Fibroblast of skin of scalp (primary cell): ENCODE data around the gene ZNF780A.
"Not testable (repeated sequence)": the region's sequence is repeated elsewhere in the genome, so short reads cannot be mapped to it uniquely, and the experiment has no call there.

Source experiments
- DNase-seq: peaks from one replicate; pipeline ENCODE4 v3.0.0-alpha.2; 2013

Gene ZNF780A

DNA sequence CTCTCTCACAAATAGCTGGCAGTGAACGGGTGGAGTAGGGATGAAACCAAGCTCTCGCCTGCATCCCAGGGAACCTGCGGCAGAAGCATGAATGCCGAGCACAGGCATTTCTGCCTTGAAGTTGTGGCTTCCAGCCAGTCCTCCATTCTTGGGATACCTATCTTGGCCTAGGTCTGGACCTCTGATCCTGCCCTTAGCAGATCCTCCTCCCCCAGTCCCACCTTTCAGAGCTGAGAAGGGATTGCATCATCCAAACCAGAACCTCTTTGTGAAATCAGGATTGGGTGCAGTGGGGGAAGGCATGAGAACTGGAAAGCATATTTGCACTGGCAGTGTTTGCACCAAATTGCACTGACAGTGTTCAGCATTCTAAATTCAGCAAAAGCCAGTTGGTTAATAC, 5.8 kb downstream of the ZNF780A start:
- no peak for DNase-seq

DNA sequence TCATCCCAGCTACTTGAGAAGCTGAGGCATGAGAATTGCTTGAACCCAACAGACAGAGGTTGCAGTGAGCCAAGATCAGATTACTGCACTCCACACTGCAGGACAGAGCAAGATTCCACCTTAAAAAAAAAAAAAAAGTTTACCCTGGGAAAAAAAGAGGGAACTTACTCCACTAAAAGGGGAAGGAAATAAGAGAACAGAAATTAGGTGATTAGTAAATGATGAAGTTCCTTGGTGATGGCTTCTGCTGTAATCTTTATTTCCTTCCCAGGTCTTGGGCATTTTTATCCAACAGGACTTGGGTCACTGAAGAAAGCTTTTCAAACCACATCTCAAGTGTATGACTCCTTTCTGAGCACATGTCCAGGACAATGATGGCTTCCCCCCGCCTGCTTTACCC, 9.3 kb downstream of the ZNF780A start:
- DNase-seq: no peak

DNA sequence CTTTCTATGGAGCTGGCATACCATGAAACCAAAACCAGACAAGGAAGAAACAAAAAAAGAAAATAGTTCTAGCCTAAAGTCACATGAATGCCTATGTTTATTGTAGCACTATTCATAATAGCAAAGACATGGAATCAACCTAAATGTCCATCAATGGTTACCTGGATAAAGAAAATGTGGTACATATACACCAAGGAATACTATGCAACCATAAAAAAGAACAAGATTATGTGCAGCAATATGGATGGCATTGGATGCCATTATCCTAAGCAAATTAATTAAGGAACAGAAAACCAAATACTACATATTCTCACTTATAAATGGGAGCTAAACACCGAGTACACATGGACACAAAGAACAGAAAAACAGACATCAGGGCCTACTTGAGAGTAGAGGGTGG, 10.5 kb downstream of the ZNF780A start:
- DNase-seq: no peak

DNA sequence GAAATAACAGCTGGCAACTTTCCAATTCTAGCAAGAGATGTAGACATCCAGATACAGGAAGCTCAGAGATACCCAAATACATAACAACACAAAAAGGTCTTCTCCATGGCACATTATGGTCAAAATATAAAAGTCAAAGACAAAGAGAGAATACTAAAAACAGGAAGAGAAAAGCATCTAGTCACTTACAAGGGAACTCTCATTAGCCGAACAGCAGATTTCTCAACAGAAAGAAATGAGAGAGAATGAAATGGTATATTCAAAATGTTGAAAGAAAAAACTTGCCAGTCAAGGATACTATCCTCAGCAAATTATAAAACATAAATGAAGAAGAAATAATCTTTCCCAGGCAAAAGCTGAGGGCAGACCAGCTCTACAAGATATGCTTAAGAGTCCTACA, 12.4 kb downstream of the ZNF780A start:
- no peak for DNase-seq

DNA sequence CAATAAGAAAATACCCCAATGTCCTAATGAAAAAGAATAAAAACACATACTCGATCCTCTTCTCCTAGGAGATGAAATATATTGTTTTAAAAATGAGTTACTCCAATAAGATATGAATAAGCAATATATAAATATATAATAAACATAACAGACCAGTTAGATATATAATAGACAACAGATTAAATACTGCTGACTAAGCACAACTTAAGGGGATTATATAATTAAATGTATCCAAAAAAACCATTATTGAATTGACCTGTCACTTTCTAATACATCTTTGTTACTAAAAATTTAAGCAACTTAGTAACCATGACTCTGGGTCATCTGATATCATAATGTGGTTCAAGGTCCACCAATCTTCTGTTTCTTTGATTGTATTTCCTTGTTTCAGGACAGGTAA, 20.7 kb downstream of the ZNF780A start:
- no peak for DNase-seq

DNA sequence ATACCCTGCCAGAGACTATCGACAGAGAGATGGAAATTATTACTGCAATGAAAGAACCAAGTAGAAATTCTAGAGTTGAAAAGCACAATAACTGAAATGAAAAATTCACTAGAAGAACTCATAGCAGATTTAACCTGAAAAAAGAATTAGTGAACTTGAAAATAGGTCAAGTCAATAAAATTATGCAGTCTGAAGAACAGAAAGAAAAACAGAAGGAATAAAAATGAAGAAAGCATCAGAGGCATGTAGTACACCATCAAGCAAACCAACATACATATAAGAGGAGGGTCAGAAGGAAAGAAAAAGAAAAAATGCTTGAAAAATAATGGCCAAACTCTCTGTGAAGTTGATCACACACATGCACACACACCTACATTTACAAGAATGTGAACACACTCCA, 31.1 kb downstream of the ZNF780A start:
- no peak for DNase-seq

DNA sequence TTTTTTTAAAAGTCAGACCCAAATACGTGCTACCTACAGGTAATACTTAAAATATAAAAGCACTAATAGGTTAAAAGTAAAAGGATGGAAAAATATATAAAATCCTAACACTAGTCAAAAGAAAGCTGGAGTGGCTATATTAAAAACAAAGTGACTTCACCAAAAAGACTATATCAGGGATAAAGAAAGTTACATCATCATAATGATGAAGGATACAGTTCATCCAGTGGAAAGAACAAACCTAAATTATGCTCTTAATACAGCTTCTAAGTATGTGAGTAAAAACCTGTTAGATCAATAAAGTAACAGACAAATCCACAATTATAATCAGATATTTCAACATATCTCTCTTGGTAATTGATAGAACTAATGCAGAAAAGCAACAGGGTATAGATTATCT, 33.6 kb downstream of the ZNF780A start:
- no peak for DNase-seq

DNA sequence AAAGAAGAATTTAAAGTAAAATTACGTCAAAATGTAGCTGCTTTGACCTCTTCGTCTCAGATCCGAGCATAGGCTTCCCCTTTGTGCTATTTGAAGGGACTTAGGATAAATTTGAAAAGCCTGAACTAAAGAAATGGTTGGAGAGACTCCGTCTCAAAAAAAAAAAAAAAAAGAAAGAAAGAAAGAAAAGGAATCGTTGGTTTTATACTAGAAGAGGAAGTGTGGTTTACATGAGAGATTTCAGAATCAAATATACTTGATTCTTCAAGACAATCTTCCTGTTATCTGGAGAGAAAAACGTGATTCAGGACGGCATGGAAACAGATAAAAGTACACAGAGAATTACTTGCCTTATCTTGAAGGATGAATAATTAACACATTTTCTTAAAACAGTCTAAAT, 34.2 kb downstream of the ZNF780A start:
- no peak for DNase-seq

DNA sequence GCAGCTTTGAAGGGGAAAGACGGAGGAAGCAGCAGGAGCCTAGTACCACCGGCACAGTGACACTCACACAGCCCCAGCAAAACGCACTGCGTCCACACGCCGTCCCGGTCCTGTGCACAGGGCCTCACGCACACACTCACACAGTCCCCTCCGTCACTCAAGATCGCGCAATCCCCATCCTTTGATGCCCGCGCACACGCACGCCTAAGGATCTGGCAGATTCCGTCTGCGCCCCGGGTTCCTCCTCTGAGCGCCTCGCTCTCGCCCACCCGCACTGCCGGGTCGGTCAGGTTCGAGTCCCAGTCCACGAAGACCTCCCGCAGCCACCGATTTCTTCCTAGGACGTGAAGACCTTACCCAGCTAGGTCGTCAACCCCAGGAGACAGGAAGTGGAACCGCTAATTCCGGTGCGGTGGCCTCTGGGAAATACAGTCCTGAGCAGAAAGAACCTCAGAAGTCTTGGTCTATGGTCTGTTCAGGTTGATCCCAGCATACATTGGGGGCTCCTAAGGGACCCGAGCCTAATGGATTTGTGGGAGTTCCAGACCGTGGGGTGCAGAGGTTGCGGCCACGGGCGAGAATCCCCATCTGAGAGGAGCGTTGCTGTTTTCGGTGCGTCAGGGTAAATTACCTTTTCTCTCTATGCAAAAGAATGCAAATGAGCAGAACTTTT, 34.8 kb downstream of the ZNF780A start, which contains the start of gene ZNF780B:
Gene ZNF780B, minus strand, starts transcription at position 400 of the 673 bp plus-strand sequence. CDS start 5,899 bp downstream, outside the sequence.
- peak; percentile 61 for DNase-seq

DNA sequence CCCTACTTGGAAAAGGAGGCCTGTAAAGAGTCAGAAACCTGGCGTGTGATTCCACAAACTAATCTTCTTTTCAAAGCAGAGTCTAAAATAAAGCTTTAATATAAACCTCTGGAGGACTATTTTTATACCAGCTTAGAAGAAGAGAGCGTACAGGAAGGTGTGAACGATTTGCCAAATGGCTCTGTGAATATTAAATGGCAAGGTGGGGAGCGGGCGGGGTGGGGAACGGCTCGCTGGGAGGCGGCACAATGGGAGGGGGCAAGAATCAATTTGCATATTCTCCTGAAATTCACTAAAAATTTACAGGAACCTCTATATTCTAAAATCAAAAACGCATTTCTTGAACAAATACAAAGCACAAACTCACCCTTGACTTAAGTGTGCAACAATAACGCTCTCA, 35.7 kb downstream of the ZNF780A start:
- no peak for DNase-seq

DNA sequence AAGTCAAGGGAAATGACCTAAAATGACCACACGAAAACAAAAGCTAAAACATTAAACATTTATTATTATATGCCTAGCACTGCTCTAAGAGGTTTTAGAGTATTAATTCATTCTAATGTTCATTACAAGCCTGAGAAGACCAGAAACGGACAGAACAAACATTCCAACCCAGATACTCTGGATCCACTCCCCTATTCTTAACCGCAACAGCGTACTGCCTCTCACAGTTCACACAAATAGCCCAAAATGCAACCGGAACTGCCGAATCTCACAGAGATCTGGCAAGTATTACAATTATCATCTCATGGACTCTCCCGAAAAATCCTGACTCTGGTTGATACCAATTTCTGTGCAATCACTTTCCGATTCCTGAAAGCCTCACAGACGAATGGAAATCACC, 36.1 kb downstream of the ZNF780A start:
- no peak for DNase-seq

DNA sequence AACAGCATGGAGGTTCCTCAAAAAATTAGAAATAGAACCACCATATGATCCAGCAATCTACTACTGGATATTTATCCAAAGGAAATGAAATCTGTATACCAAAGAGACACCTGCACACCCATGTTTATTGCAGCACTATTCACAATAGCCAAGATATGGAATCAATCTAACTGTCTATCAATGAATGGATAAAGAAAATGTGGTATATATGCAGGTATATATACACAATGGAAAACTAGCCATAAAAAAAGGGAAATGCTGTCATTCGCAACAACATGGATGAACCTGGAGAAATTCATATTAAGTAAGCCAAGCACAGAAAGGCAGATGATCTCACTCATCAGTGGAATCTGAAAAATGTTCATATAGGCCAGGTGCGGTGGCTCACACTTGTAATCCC, 37.3 kb downstream of the ZNF780A start:
- no peak for DNase-seq

DNA sequence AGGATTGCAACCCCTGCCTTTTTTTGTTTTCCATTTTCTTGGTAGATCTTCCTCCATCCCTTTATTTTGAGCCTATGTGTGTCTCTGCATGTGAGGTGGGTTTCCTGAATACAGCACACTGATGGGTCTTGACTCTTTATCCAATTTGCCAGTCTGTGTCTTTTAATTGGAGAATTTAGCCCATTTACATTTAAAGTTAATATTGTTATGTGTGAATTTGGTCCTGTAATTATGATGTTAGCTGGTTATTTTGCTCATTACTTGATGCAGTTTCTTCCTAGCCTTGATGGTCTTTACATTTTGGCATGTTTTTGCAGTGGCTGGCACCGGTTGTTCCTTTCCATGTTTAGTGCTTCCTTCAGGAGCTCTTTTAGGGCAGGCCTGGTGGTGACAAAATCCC, 49.0 kb downstream of the ZNF780A start:
- DNase-seq: not testable (repeated sequence)

DNA sequence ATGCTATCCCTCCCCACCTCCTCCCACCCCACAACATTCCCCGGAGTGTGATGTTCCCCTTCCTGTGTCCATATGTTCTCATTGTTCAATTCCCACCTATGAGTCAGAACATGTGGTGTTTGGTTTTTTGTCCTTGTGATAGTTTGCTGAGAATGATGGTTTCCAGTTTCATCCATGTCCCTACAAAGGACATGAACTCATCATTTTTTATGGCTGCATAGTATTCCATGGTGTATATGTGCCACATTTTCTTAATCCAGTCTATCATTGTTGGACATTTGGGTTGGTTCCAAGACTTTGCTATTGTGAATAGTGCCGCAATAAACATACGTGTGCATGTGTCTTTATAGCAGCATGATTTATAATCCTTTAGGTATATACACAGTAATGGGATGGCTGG, 52.7 kb downstream of the ZNF780A start:
- not testable (repeated sequence) for DNase-seq

DNA sequence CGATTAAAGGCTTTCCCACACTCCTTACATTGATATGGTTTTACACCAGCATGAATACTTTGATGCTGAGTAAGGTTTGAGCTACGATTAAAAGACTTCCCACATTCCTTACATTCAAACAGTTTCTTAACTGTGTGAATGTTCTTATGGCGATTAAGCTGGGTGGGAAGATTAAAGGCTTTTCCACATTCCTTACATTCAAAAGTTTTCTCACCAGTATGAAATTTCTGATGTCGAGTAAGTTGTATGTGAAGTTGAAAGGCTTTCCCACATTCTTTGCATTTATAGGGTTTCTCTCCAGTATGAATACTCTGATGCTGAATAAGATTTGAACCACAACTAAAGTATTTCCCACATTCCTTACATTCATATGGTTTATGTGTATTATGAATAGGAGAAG, 54.7 kb downstream of the ZNF780A start:
- DNase-seq: peak; percentile 8

DNA sequence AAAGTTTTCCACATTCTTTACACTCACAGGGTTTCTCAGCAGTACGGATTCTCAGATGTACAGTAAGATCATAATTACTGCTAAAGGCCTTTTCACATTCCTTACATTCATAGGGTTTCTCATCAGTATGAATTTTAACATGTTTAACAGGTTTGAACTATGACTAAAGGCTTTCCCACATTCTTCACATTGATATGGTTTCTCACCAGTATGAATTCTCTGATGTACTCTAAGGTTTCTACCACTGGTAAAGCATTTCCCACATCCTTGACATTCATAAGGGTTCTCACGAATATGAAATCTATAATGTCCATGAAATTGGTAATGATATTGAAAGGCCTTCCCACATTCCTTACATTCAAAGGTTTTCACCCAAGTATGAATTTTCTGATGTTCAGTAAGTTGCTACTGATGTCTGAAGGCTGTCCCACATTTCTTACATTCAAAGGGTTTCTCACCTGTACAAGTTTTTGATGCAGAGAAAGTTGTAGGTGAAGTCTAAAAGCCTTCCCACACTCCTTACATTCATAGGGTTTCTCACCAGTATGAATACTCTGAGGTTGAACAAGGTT, 56.7 kb downstream of the ZNF780A start:
- DNase-seq: no peak

DNA sequence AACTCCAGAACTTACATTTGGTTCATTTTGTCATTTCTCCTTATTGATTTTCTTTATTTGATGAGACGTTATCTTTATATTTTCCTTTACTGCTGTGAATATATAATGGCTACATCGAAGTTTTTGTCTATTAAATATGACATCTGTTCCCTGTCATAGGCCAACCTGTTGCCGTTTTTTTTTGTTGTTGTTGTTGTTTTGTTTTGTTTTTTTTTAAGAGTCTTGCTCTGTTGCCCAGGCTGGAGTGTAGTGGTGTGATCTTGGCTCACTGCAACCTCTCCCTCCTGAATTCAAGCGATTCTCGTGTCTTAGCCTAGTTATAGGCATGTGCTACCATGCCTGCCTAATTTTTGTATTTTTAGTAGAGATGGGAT, 64.2 kb downstream of the ZNF780A start:
- DNase-seq: no peak

DNA sequence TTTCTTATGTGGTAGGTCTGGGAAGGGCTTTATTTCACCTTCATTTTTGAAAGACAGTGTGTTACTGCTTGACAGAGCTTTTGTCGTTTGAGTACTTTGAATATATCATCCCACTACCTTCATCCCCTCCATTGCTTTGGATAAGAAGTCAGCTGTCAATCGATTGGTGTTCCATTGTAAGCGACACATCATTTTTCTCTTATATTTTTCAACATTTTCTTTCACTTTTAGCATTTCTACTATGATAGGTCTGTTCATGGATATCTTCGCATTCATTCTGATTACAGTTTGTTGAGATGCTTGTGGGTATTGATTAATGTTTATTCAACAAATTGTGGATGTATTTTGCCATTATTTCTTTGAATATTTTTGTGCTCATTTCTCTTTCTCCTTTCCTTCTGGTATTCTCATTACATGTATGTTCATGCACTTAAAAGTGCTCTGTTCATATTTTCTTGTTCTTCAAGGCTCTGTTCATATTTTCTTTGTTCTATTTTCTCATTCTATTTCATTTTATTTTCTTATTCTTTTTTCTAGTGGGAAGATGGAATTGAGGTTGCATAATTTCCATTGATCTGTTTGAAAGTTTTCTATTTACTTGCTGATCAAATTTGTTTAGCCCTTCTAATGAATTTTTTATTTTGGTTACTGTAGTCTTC, 64.7 kb downstream of the ZNF780A start:
- DNase-seq: no peak

DNA sequence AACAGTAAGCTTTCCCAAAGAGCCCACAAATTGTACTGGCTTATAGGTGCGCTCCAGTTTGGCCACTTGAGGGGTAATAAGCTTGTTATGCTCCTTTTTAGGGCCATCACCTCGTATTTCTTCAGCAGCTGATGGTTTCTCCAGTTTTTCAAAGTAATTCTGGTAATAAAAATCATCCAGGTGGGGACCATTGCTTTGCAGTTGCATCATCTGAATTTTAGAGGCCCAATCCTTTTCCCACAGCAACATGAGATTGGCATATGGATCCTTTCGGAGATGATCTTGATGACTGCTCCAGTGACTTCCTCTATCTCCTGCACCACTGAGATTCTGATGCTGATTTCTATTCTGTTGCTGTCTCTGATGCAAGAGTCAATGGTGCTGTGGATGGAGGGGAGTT, 66.8 kb downstream of the ZNF780A start:
- no peak for DNase-seq
